ENCODE data around the gene KCNE1. TPM values are rescaled to one million over a fixed set of nuclear protein-coding genes. Genes with fewer than 3 reads are reported as not detected.
"Not testable (repeated sequence)": the region's sequence is repeated elsewhere in the genome, so short reads cannot be mapped to it uniquely, and the experiment has no call there.

Gene KCNE1
- total RNA-seq, 2 donors from 2014 or later: 1.0 TPM; not detected in 1

DNA sequence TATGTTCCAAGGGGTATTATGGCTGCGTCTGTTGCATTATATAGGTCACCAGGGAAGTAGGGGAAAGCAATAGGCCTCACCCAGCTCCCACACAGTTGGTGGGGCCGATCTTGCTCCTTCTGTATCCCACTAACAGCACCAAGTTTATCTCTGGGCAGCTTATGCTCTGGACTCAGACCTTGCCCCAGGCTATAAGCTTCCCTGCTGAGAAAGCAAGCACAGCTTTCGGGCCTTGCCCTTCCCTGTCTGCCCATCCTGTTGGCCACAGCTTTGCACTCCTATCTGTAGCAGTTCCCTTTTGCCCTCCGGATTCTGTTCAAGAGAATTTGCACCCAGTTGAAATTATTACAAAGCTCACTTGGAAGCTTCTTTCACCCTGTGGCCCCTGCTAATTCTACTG lies 12.9 kb downstream of the KCNE1 start:
- intact Hi-C loops (cut with DNase I): no loop called here
- no peak overlapping the region for H3K27ac ChIP-seq
- H3K27me3 ChIP-seq: no peaks in the 10 kb centered on the region
- no peaks in the 10 kb centered on the region for H3K4me1 ChIP-seq
- 78 to 91% methylated on average over 4 of the region's 4 CpGs for WGBS, 2 donors
- DNase-seq (no peak), ATAC-seq (no peak)
- no peaks in the 10 kb centered on the region for H3K36me3 ChIP-seq (replicated peaks in 1 of 2; ENCODE audit: insufficient read depth in 1 of 2, low read depth in 2 of 2)
- no peak for TF ChIP-seq POLR2A (IDR thresholded peaks at IDR 0.05)
- TF ChIP-seq, protein P1, sequence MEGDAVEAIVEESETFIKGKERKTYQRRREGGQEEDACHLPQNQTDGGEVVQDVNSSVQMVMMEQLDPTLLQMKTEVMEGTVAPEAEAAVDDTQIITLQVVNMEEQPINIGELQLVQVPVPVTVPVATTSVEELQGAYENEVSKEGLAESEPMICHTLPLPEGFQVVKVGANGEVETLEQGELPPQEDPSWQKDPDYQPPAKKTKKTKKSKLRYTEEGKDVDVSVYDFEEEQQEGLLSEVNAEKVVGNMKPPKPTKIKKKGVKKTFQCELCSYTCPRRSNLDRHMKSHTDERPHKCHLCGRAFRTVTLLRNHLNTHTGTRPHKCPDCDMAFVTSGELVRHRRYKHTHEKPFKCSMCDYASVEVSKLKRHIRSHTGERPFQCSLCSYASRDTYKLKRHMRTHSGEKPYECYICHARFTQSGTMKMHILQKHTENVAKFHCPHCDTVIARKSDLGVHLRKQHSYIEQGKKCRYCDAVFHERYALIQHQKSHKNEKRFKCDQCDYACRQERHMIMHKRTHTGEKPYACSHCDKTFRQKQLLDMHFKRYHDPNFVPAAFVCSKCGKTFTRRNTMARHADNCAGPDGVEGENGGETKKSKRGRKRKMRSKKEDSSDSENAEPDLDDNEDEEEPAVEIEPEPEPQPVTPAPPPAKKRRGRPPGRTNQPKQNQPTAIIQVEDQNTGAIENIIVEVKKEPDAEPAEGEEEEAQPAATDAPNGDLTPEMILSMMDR (IDR thresholded peaks at IDR 0.05): no peak
- no peak overlapping the region for H3K4me3 ChIP-seq
- H3K9me3 ChIP-seq: no peaks in the 10 kb centered on the region

DNA sequence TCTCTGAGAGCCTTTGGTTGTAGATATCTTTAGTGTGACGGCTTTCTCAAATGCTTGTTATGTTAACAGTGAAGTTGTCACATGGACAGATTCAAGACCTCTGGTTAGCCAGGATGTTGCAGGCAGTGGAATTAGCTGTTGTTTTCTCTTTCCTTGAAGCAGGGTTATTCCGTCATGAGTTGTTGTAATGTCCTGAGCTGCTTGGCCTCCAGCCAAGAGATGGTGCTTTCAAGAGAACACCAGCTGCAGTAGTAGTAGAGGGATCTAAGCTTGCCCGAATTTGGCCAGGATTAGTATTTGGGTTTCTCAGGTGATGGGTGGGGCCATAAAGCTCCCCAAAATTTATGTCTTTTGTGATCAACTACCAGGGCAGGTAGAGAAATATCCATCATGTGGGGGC lies 13.4 kb downstream of the KCNE1 start:
- Histone ChIP-seq H3K27me3 (no peaks in the 10 kb centered on the region), H3K4me1 (no peaks in the 10 kb centered on the region), H3K9me3 (no peaks in the 10 kb centered on the region), H3K4me3 (no peak overlapping the region), H3K36me3 (replicated peaks in 1 of 2; ENCODE audit: insufficient read depth in 1 of 2, low read depth in 2 of 2) (no peaks in the 10 kb centered on the region), H3K27ac (no peak overlapping the region)
- ATAC-seq (no peak), DNase-seq (no peak)
- intact Hi-C loops (cut with DNase I): no loop called here
- 71 to 84% methylated on average over 3 of the region's 3 CpGs for WGBS, 2 donors
- no peak for TF ChIP-seq POLR2A (IDR thresholded peaks at IDR 0.05)
- TF ChIP-seq, protein P1 (IDR thresholded peaks at IDR 0.05): no peak

DNA sequence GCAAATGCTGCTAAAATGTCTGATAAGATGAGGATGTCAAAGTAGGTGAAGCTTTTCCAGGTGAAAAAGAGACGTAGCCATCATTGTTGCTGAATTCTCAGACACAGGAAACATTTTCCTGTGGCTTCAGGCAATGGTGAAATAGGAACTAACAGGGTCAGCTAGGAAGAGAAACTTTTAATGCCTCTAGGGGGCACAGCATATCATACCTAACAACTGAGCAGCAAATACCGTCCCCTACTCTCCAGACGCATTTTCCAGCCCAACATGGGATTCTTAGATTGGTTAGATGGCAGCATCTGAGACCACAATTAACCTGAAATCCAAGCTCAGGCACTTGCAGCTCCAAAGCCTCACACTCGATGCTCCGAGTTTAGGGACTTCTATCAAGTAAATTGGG lies 28.2 kb downstream of the KCNE1 start:
- no CpG with 5 or more reads among the region's 5 CpGs for WGBS, 2 donors
- DNase-seq; H3K4me3 ChIP-seq; H3K4me1 ChIP-seq; ATAC-seq; H3K27ac ChIP-seq; H3K36me3 ChIP-seq (replicated peaks in 1 of 2; ENCODE audit: insufficient read depth in 1 of 2, low read depth in 2 of 2); H3K9me3 ChIP-seq; H3K27me3 ChIP-seq; intact Hi-C loops (cut with DNase I): not testable (repeated sequence)

DNA sequence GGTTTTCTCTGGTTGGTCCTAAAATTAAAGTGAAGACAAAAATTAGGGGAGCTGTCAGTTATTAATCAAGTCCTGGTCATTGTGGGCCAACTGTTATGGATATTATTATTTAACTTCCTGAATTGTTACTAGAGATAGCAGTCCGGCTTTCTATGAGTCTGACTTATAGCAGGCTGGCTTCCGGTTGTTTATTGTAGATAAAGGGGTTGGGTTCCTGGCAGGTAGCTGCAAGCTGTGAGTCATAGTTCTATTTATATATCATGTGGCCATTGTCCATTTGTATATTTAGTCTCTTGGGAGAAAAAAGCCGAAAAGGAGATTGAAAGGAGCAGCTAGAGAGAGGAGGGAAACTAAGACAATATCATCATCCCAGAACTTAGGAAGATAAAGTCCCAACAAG lies 28.6 kb downstream of the KCNE1 start:
- intact Hi-C loops (cut with DNase I); H3K4me3 ChIP-seq; H3K27ac ChIP-seq: not testable (repeated sequence)

DNA sequence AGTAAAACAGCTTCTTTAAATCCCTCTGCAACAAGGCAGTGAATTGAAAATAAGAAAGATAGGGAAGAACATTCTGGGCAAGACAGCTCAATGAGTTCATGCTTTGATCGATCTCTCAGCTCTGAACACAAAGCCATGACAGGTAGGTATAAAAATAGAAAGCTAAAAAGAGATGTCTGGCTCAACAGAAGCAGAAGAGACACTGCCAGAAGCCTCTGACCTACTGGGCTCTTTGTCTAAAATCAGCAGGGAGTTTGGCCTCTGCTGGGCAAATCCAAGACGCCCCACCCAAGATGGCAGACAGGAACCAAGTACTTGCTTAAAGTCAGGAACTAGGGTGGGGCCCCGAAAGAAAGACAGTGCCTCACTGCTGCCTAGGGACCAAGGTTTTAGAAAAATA lies 44.7 kb downstream of the KCNE1 start:
- H3K9me3 ChIP-seq; ATAC-seq; DNase-seq; H3K36me3 ChIP-seq (replicated peaks in 1 of 2; ENCODE audit: insufficient read depth in 1 of 2, low read depth in 2 of 2); intact Hi-C loops (cut with DNase I); H3K27me3 ChIP-seq; H3K4me3 ChIP-seq; H3K4me1 ChIP-seq; H3K27ac ChIP-seq: not testable (repeated sequence)
- no CpG with 5 or more reads among the region's 3 CpGs for WGBS, 2 donors

More for the DNA sequence above, 28.6 kb downstream of the KCNE1 start:
- H3K27me3 ChIP-seq; H3K36me3 ChIP-seq (replicated peaks in 1 of 2; ENCODE audit: insufficient read depth in 1 of 2, low read depth in 2 of 2); H3K4me1 ChIP-seq; DNase-seq; H3K9me3 ChIP-seq: not testable (repeated sequence)
- ATAC-seq: peak; percentile 90
- no CpG with 5 or more reads among the region's 3 CpGs for WGBS, 2 donors

DNA sequence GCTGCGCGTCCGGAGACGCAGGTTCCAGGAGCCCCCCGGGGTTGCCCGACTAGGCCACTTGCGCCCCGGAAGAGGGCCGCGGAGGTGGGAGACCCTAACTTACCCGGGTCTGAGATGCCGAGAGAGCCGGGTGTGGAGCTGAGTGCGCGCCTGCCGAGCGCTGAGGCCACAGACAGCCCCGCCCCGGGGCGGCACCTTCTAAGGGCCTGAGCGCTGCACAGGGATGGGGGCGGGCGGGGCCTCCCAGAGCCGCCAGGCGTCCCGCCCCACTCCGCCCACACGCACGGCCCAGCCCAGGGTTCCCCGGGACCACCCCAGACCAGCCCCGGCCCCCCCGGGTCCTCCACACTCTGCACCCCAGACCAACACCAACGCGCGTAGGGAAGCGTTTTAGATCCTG lies 52.6 kb downstream of the KCNE1 start:
- H3K27me3 ChIP-seq; ATAC-seq; H3K4me1 ChIP-seq; intact Hi-C loops (cut with DNase I); DNase-seq; H3K27ac ChIP-seq; H3K4me3 ChIP-seq; H3K36me3 ChIP-seq (replicated peaks in 1 of 2; ENCODE audit: insufficient read depth in 1 of 2, low read depth in 2 of 2); H3K9me3 ChIP-seq: not testable (repeated sequence)
- no CpG with 5 or more reads among the region's 36 CpGs for WGBS, 2 donors

DNA sequence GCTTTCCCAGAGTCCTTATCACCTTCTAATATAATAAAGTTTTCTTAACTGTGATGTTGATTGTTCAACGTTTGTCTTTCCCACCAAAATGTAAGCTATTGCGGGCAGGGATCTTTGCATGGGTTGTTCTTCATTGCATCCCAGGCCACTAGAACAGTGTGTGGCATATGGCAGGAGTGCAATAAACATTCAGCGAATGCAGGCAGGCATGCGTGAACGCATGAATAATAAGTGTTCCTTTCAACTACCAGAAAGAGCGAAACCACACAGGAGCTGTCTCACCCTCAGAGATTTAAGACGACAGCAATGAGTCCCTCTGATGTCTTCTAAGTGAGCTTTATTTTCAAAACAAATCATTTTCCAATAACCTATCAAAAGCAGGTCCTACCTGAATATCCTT lies 53.7 kb downstream of the KCNE1 start:
- intact Hi-C loops (cut with DNase I); H3K4me1 ChIP-seq; H3K36me3 ChIP-seq (replicated peaks in 1 of 2; ENCODE audit: insufficient read depth in 1 of 2, low read depth in 2 of 2); ATAC-seq; H3K27ac ChIP-seq; DNase-seq; H3K9me3 ChIP-seq; H3K27me3 ChIP-seq; H3K4me3 ChIP-seq: not testable (repeated sequence)
- WGBS, 2 donors: no CpG with 5 or more reads among the region's 7 CpGs

DNA sequence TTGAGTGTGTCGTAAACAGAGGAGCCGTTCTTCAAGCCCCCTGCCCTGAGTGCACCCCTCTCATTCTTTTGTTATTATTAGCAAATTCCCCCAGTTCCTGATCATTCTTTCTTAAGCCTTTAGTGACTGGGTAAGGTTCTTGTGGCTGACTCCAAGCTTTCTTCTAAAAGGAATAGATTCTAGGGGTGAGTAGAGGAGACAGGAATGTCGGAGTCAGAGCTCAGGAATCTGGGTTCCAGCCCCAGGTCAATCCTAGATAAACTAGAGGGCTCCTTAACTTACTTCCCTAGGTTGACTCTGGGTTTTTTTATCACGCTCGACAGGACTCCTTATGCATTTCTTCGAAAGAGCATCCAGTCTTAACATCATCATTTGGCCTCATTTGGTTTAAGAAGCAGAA lies 55.8 kb downstream of the KCNE1 start:
- H3K9me3 ChIP-seq; H3K4me1 ChIP-seq; H3K27me3 ChIP-seq; DNase-seq; H3K4me3 ChIP-seq; ATAC-seq; intact Hi-C loops (cut with DNase I); H3K36me3 ChIP-seq (replicated peaks in 1 of 2; ENCODE audit: insufficient read depth in 1 of 2, low read depth in 2 of 2); H3K27ac ChIP-seq: not testable (repeated sequence)
- no CpG with 5 or more reads among the region's 6 CpGs for WGBS, 2 donors

DNA sequence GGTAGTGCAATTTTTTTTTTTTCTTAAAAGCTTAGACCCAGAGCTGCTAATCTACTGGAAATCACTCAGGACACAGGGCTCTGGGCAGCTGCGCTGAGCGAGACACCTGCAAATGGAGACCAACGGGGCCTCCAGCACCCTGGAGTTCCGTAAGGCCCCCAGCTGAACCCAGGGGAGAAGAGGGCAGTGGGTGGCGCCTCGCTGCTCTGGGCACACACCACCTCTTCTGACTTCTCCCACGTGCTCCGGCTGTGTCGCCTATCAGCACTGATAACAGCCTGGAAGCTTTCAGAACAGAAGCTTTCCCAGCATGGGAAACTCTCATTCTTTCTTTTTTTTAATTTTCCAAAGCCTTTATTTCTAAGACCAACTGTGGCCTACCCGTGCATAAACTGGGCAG lies 56.4 kb downstream of the KCNE1 start:
- no CpG with 5 or more reads among the region's 10 CpGs for WGBS, 2 donors
- H3K27ac ChIP-seq; H3K36me3 ChIP-seq (replicated peaks in 1 of 2; ENCODE audit: insufficient read depth in 1 of 2, low read depth in 2 of 2); H3K4me1 ChIP-seq; intact Hi-C loops (cut with DNase I); H3K9me3 ChIP-seq; H3K4me3 ChIP-seq; DNase-seq; H3K27me3 ChIP-seq: not testable (repeated sequence)
- ATAC-seq: peak; percentile 35

DNA sequence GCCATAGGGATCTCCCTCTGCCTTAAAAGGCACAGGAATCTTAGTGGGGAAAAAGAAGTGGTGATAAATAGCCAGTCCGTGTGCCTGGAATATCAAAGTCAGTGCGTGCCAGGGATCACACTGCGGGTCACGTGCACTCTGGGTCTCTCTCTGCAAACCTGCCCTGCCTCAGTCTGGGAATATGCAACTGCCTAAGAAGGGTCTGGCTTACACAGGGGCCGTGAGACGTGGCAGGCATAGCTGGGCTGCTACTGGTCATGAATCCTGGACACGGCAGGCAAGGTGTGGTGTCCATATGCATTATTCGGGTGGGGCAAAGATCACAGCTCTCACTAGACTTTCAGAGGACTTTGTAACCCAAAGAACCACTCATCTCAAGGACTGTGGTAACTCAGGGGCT lies 65.0 kb downstream of the KCNE1 start:
- intact Hi-C loops (cut with DNase I); H3K27me3 ChIP-seq; DNase-seq; H3K27ac ChIP-seq; H3K4me1 ChIP-seq; H3K36me3 ChIP-seq (replicated peaks in 1 of 2; ENCODE audit: insufficient read depth in 1 of 2, low read depth in 2 of 2); H3K9me3 ChIP-seq; H3K4me3 ChIP-seq; ATAC-seq: not testable (repeated sequence)
- WGBS, 2 donors: no CpG with 5 or more reads among the region's 8 CpGs

DNA sequence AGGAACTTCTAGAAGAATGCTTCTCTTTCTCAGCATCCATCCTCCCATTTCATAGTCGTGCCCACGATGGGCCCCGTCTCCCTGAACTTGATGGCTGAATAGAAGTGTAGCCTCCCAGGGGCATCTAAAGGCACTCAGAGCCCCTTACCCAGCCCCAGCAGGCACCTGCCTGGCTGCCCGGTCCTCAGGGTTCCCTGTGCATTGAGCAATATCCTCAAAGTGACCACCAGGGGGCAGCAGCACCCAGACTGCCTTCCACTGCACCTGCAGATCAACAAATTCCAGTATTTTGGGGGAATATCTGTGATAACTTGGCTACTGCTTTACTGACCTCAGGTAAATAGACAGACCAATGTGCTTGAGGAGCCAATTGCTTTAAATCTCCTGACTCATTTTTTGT lies 68.5 kb downstream of the KCNE1 start:
- H3K4me1 ChIP-seq; intact Hi-C loops (cut with DNase I); H3K36me3 ChIP-seq (replicated peaks in 1 of 2; ENCODE audit: insufficient read depth in 1 of 2, low read depth in 2 of 2); DNase-seq; H3K4me3 ChIP-seq; H3K9me3 ChIP-seq; H3K27me3 ChIP-seq; H3K27ac ChIP-seq: not testable (repeated sequence)
- no CpG with 5 or more reads among the region's 4 CpGs for WGBS, 2 donors
- peak; percentile 48 for ATAC-seq
